Activated T-cell treated with anti-CD3 and anti-CD28 coated beads, Interleukin-2, amount 50 U/mL, for 24 hours (primary cell): ENCODE results near the gene TMEM259.

ENCODE experiments used
- DNase-seq: peaks from one replicate; pipeline ENCODE4 v3.0.0-alpha.2; 2020
- H3K27ac Mint-ChIP-seq: 2 replicates; pipeline ENCODE4 v1.8.0; 2020; ENCODE audit warnings: mild to moderate bottlenecking, mixed read lengths
- H3K27me3 Mint-ChIP-seq: 2 replicates; pipeline ENCODE4 v1.8.0; 2020; ENCODE audit warnings: mixed read lengths
- H3K36me3 Mint-ChIP-seq: 2 replicates; pipeline ENCODE4 v1.8.0; 2020; ENCODE audit warnings: low read depth, mixed read lengths
- H3K4me1 Mint-ChIP-seq: 2 replicates; pipeline ENCODE4 v1.8.0; 2020; ENCODE audit warnings: low read depth, mixed read lengths
- H3K4me3 Mint-ChIP-seq: 2 replicates; pipeline ENCODE4 v1.8.0; 2020; ENCODE audit warnings: mild to moderate bottlenecking, moderate library complexity, mixed read lengths
- H3K9me3 Mint-ChIP-seq: 2 replicates; pipeline ENCODE4 v1.8.0; 2020; ENCODE audit warnings: mixed read lengths

The TMEM259 gene

DNA sequence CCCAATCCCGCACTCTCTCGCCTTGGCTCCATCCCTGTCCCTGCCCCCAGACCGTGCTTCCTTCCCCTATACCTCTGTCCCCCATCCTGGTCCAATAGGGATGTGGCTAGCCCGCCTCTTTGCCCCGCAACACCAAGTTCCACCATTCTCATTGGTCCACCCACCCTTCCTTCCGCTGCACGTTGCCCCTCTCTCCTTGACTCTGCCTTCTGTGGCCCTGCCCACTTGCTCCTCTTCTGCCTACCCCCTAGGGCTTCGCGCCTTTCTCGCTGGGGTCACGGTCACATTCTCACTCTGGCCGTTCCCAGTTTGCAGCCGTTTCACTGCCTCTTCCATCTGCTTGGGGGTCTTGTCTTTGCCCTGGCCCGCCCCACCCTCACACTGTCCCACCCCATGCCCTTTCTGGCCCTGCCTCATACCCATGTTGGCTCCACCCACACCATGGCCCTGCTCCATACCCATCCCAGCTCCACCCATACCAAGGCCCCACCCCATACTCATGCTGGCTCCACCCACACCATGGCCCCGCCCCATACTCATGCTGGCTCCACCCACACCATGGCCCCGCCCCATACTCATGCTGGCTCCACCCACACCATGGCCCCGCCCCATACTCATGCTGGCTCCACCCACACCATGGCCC, 41.6 kb upstream of the TMEM259 start:
- H3K4me3 Mint-ChIP-seq: no peak overlapping the region
- no peaks in the 10 kb centered on the region for H3K9me3 Mint-ChIP-seq
- H3K27me3 Mint-ChIP-seq: no peaks in the 10 kb centered on the region
- no peak for DNase-seq
- peaks cover 35% of the 10 kb centered on the region for H3K4me1 Mint-ChIP-seq
- H3K27ac Mint-ChIP-seq: no peak overlapping the region
- H3K36me3 Mint-ChIP-seq: peaks cover 12% of the 10 kb centered on the region

DNA sequence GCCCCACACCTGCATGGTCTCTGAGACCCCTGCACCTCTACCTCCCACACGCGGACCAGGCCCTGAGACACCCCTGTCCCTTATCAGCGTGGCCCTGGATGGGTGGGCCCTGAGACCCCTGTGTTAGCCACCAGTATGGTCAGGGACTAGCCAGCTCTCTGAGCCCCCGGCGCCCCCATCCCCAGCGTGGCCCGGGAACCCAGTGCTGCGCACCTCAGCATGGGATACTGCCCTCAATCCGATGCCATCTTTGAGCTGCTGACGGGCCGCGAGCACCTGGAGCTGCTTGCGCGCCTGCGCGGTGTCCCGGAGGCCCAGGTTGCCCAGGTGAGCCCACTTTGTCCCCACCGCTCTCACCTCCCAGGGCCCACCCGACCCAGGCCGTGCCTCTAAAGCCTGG, 41.1 kb upstream of the TMEM259 start:
- Mint-ChIP-seq H3K27ac (no peak overlapping the region), H3K4me1 (peaks cover 39% of the 10 kb centered on the region), H3K4me3 (no peak overlapping the region), H3K36me3 (peaks cover 15% of the 10 kb centered on the region), H3K27me3 (no peaks in the 10 kb centered on the region), H3K9me3 (no peaks in the 10 kb centered on the region)
- no peak for DNase-seq

DNA sequence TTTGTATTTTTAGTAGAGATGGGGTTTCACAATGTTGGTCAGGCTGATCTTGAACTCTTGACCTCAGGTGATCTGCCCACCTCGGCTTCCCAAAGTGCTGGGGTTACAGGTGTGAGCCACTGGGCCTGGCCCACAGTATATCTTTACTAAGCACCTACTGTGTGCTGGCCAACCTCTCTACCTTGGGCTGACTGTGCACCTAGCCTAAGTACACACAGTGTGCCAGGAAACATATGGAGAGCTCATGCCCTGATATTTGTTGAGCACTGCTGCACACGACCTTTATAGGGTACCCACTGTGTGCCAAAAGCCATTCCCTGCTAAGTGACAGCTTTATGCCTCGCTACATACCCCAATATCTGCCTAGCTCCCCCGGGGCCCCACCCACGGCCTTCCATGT, 39.8 kb upstream of the TMEM259 start:
- H3K27ac Mint-ChIP-seq: no peak overlapping the region
- H3K4me3 Mint-ChIP-seq: no peak overlapping the region
- H3K36me3 Mint-ChIP-seq: peaks cover 25% of the 10 kb centered on the region
- no peaks in the 10 kb centered on the region for H3K9me3 Mint-ChIP-seq
- DNase-seq: no peak
- no peaks in the 10 kb centered on the region for H3K27me3 Mint-ChIP-seq
- peaks cover 29% of the 10 kb centered on the region for H3K4me1 Mint-ChIP-seq

DNA sequence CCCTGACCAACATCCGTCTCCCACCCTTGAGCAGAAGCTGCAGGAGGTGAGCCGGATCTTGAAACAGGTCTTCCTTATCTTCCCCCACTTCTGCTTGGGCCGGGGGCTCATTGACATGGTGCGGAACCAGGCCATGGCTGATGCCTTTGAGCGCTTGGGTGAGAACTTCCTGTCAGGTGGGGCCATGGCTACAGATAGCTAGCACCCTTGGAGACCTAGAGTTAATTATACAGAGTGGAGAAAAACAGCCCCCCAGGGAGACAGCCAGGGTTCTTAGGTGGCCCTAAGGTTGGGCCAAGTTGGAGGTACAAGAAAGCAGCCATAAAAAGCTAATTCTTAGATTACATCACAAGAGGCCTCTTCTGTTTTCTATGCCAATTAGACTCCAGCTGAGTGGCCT, 37.2 kb upstream of the TMEM259 start:
- peaks cover 25% of the 10 kb centered on the region for H3K36me3 Mint-ChIP-seq
- DNase-seq: no peak
- H3K27ac Mint-ChIP-seq: peak overlapping the region; percentile 73
- no peak overlapping the region for H3K4me3 Mint-ChIP-seq
- peaks cover 12% of the 10 kb centered on the region for H3K4me1 Mint-ChIP-seq
- no peaks in the 10 kb centered on the region for H3K27me3 Mint-ChIP-seq
- H3K9me3 Mint-ChIP-seq: no peaks in the 10 kb centered on the region

DNA sequence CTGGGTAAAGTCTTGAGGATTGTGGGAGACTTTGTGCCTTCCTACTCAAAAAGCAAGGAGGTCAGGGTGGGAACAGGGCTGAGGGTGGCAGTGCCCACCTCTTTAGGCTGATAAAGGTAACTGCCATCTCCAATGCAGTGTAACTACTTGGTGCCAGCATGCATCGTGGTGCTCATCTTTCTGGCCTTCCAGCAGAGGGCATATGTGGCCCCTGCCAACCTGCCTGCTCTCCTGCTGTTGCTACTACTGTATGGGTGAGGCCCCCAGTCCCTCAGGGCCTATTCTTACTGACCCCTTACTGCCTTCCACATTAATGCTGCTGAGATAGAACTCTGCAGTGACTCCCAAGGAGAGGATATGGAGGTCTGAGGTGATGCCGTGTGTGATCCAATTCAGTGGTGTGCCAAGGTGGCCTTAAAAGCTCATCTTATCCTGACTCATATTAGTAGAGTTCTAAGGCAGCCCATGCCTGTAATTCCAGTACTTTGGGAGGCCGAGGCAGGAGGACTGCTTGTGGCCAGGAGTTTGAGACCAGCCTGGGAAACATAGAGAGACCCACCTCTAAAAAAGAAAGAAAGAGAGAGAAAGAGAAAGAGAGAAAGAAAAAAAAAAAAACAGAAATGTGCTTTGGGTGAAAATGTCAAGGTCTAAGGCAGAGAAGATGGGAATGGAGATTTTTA, 36.4 kb upstream of the TMEM259 start:
- H3K9me3 Mint-ChIP-seq: no peaks in the 10 kb centered on the region
- no peaks in the 10 kb centered on the region for H3K27me3 Mint-ChIP-seq
- DNase-seq: peak; percentile 65
- no peak overlapping the region for H3K4me3 Mint-ChIP-seq
- H3K4me1 Mint-ChIP-seq: peaks cover 14% of the 10 kb centered on the region
- H3K27ac Mint-ChIP-seq: peak overlapping the region; percentile 73
- H3K36me3 Mint-ChIP-seq: peaks cover 25% of the 10 kb centered on the region

DNA sequence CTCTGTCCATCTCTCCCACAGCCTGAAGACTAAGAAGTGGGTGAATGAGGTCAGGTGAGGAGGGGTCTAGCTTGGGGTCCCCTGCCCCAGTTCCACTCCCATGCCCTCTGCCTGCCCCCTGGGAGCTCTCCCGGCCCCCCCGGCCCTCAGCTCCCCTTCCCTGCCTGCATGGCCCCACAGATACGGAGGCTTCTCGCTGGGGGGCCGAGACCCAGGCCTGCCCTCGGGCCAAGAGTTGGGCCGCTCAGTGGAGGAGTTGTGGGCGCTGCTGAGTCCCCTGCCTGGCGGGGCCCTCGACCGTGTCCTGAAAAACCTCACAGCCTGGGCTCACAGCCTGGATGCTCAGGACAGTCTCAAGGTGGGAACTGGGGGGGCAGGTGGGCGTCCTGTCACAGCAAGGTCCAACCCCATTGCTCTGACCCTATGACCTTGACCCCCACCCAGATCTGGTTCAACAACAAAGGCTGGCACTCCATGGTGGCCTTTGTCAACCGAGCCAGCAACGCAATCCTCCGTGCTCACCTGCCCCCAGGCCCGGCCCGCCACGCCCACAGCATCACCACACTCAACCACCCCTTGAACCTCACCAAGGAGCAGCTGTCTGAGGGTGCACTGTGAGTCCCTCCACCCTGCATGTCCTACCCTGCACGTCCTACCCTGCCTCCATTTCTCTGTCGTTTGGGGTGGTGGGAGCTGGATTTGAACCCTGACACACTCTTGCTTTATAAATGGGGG, 35.1 kb upstream of the TMEM259 start:
- no peak for DNase-seq
- Mint-ChIP-seq H3K36me3 (peaks cover 25% of the 10 kb centered on the region), H3K27me3 (no peaks in the 10 kb centered on the region), H3K4me1 (peaks cover 18% of the 10 kb centered on the region), H3K9me3 (no peaks in the 10 kb centered on the region), H3K27ac (peak overlapping the region; percentile 11), H3K4me3 (no peak overlapping the region)

DNA sequence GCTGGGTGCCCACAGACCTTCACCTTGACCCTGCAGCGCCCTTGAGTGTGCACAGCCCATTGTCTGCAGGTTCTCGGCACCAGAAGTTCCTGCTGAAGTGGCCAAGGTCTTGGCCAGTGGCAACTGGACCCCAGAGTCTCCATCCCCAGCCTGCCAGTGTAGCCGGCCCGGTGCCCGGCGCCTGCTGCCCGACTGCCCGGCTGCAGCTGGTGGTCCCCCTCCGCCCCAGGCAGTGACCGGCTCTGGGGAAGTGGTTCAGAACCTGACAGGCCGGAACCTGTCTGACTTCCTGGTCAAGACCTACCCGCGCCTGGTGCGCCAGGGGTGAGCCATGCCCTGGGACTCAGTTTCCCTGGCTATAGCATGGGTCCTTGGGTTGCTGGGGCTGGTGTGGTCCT, 34.1 kb upstream of the TMEM259 start:
- Mint-ChIP-seq H3K4me3 (no peak overlapping the region), H3K4me1 (peaks cover 18% of the 10 kb centered on the region), H3K27me3 (no peaks in the 10 kb centered on the region), H3K27ac (no peak overlapping the region), H3K9me3 (no peaks in the 10 kb centered on the region), H3K36me3 (peaks cover 25% of the 10 kb centered on the region)
- DNase-seq: no peak

DNA sequence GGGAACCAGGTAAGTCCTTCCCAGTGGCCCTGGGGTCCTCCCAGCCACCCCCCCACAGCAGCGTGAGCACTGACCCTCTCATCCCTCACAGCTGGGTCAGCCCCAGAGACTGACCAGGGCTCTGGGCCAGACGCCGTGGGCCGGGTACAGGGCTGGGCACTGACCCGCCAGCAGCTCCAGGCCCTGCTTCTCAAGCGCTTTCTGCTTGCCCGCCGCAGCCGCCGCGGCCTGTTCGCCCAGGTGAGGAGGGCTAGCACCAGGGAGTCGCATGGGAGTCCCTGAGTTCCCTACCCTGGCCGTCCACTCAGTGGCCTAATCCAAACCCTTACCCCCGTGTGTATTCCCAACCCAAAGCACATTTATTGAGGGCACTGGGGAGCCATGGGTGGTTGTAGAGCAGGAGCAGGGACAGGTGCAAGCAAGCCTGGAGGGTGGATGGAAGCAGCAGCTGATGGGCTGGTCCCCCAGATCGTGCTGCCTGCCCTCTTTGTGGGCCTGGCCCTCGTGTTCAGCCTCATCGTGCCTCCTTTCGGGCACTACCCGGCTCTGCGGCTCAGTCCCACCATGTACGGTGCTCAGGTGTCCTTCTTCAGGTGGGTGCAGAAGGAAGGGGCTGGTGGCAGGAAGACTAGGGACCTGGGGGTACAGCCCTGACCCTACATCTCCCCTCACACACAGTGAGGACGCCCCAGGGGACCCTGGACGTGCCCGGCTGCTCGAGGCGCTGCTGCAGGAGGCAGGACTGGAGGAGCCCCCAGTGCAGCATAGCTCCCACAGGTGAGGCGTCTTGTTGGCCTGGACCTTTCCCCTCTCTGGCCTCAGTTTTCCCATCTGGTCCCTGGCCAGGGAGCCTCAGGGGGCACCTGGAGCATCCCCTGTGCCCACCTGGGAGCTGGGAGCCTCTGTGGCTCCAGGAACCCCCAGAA, 33.4 kb upstream of the TMEM259 start:
- Mint-ChIP-seq H3K36me3 (peaks cover 21% of the 10 kb centered on the region), H3K9me3 (no peaks in the 10 kb centered on the region), H3K4me1 (peaks cover 18% of the 10 kb centered on the region), H3K27ac (no peak overlapping the region), H3K27me3 (no peaks in the 10 kb centered on the region), H3K4me3 (no peak overlapping the region)
- DNase-seq: no peak

DNA sequence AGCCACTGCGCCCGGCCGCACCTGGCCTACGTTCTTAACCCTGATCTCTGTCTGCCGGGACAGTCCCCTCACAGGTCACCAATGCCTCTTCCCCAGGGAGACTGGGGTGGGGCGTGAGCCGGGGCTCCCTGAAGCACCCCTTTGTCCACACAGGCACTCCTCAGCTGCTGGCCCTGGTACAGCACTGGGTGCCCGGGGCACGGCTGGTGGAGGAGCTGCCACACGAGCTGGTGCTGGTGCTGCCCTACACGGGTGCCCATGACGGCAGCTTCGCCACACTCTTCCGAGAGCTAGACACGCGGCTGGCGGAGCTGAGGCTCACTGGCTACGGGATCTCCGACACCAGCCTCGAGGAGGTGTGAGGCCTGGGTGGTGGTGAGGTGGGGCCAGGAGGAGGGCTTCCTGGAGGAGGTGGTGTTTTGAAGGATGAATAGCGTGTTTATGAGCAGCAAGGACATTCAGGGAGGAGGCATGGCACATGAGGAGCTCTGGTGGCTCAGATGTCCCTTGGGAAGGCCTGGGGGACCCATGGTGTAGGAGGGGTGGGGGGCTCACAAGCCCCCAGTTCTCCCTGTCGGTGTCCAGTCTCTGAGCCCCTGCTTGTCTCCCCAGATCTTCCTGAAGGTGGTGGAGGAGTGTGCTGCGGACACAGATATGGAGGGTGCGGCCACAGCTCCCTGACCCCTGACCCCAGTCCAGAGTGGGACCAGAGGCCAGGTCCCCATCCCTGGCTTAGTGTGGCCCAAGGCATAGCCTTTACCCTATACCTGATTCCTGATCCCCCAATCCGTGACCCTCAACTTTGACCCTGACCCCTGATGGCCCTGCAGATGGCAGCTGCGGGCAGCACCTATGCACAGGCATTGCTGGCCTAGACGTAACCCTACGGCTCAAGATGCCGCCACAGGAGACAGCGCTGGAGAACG, 32.5 kb upstream of the TMEM259 start:
- no peak for DNase-seq
- peaks cover 22% of the 10 kb centered on the region for H3K36me3 Mint-ChIP-seq
- H3K4me1 Mint-ChIP-seq: peaks cover 18% of the 10 kb centered on the region
- no peaks in the 10 kb centered on the region for H3K9me3 Mint-ChIP-seq
- no peaks in the 10 kb centered on the region for H3K27me3 Mint-ChIP-seq
- no peak overlapping the region for H3K4me3 Mint-ChIP-seq
- H3K27ac Mint-ChIP-seq: peak overlapping the region; percentile 73

DNA sequence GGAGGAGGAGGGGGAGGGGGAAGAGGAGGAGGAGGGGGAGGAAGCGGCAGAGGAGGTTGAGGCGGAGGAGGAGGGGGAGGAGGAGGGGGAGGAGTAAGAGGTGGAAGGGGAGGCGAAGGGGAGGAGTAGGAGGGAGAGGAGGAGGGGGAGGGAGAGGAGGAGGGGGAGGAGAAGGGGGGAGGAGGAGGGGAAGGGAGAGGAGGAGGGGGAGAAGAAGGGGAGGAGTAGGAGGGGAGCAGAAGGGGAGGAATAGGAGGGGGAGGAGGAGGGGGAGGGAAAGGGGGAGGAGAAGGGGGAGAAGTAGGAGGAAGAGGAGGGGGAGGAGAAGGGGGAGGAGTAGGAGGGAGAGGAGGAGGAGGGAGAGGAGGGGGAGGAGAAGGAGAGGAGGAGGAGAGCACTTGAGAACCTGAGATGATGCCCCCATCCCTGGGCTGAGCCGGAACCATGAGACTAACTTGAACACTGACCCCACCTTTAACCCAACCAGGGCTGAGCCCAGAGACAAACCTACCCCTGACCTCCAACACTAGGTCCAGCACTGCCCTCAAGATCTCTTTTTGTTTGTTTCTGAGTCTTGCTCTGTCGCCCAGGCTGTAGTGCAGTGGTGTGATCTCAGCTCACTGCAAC, 31.5 kb upstream of the TMEM259 start:
- no peak overlapping the region for H3K4me3 Mint-ChIP-seq
- H3K27ac Mint-ChIP-seq: peak overlapping the region; percentile 73
- H3K9me3 Mint-ChIP-seq: no peaks in the 10 kb centered on the region
- peaks cover 9% of the 10 kb centered on the region for H3K4me1 Mint-ChIP-seq
- no peak for DNase-seq
- peaks cover 15% of the 10 kb centered on the region for H3K36me3 Mint-ChIP-seq
- H3K27me3 Mint-ChIP-seq: no peaks in the 10 kb centered on the region

DNA sequence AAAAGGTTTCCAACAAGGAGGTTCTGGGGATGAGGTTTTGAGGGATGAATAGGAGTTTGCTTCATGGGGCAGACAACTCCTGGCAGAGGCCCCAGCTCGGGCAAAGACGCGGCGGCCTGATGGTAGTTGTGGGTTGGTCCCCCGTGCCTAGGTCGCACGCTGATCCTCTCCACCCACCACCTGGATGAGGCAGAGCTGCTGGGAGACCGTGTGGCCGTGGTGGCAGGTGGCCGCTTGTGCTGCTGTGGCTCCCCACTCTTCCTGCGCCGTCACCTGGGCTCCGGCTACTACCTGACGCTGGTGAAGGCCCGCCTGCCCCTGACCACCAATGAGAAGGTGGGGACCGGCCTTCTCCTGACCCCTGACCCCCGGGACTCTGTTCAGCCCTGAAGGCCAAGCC, 30.9 kb upstream of the TMEM259 start:
- peak overlapping the region; percentile 64 for H3K27ac Mint-ChIP-seq

DNA sequence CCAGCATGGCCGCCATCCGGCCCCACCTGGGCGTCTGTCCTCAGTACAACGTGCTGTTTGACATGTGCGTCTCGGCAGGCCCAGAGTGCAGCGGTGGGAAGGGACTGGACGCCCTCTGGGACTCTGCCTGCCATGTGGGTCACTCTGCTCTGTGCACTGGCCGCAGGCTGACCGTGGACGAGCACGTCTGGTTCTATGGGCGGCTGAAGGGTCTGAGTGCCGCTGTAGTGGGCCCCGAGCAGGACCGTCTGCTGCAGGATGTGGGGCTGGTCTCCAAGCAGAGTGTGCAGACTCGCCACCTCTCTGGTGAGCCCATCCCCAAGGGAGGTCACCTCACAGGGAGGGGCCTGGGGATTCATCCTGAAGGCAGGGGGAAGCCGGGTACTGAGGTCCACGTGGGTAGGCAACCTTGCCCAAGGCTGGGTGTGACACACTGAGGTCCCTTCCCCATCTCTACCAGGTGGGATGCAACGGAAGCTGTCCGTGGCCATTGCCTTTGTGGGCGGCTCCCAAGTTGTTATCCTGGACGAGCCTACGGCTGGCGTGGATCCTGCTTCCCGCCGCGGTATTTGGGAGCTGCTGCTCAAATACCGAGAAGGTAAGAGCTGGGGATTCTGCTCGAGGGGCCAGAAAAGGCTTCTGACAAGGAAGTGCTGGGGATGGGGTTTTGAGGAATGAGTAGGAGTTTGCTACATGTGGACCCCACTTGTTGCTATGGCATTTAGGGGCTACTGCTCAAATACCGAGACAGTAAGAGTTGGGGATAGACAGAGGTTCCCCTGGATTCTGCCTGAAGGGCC, 30.3 kb upstream of the TMEM259 start:
- DNase-seq: no peak
- peaks cover 5% of the 10 kb centered on the region for H3K36me3 Mint-ChIP-seq
- H3K27me3 Mint-ChIP-seq: no peaks in the 10 kb centered on the region
- H3K9me3 Mint-ChIP-seq: no peaks in the 10 kb centered on the region
- H3K4me1 Mint-ChIP-seq: peaks cover 6% of the 10 kb centered on the region
- H3K4me3 Mint-ChIP-seq: no peak overlapping the region
- peak overlapping the region; percentile 64 for H3K27ac Mint-ChIP-seq

More for the DNA sequence above, 30.9 kb upstream of the TMEM259 start:
- Mint-ChIP-seq H3K9me3 (no peaks in the 10 kb centered on the region), H3K27me3 (no peaks in the 10 kb centered on the region), H3K4me1 (peaks cover 6% of the 10 kb centered on the region), H3K36me3 (peaks cover 11% of the 10 kb centered on the region), H3K4me3 (no peak overlapping the region)
- no peak for DNase-seq
